ENCODE measurements around the gene BORCS5. TPM values are rescaled to one million over a fixed set of nuclear protein-coding genes. Genes with fewer than 3 reads are reported as not detected.

BORCS5 gene
- total and polyA plus RNA-seq, 2 of the 8 experiments (the other 6 are each of a cell fraction or from before 2014, with no cell fraction given) = 8.3 to 17.4 TPM

- TF ChIP-seq HDAC2 (IDR thresholded peaks at IDR 0.05; ENCODE audit: borderline replicate concordance in 1 of 2, low read depth in 2 of 2, low read length in 2 of 2) (peak in 1 of 2 experiments; percentile 86; a peak in 1 of 4 replicates), CREB1 (IDR thresholded peaks at IDR 0.05) (peak; percentile 2; the same call in 1 of the 2 replicates), CHD1 (IDR thresholded peaks at IDR 0.05; ENCODE audit: low read depth, low read length) (no peak), KDM5A (IDR thresholded peaks at IDR 0.05; ENCODE audit: low read length) (no peak), ZNF274 (IDR thresholded peaks at IDR 0.05; ENCODE audit: borderline replicate concordance, extremely low read depth, low read length) (no peak), KDM4A (IDR thresholded peaks at IDR 0.05; ENCODE audit: low read depth, low read length, severe bottlenecking) (peak; percentile 93), E2F6 (IDR thresholded peaks at IDR 0.05) (peak; percentile 8; the same call in 1 of the 2 replicates), CTBP2 (IDR thresholded peaks at IDR 0.05; ENCODE audit: borderline replicate concordance, insufficient read depth, insufficient read length, low read length) (no peak), SUZ12 (IDR thresholded peaks at IDR 0.05; ENCODE audit: low read length) (no peak), HDAC6 (IDR thresholded peaks at IDR 0.05; ENCODE audit: low read depth, low read length) (no peak), SAP30 (IDR thresholded peaks at IDR 0.05; ENCODE audit: insufficient read depth, insufficient replicate concordance, low read length) (no peak), POLR2A (IDR thresholded peaks at IDR 0.05; ENCODE audit: control extremely low read depth in 1 of 2, low read depth in 2 of 2, low read length in 2 of 2) (peak; percentile 89 to 97), CEBPB (IDR thresholded peaks at IDR 0.05; ENCODE audit: low read depth, low read length) (peak; percentile 45; the same call in 1 of the 2 replicates), BACH1 (IDR thresholded peaks at IDR 0.05; ENCODE audit: low read length) (no peak), SP1 (IDR thresholded peaks at IDR 0.05; ENCODE audit: low read depth, low read length) (peak; percentile 49; the same call in 1 of the 2 replicates), POLR2AphosphoS5 (IDR thresholded peaks at IDR 0.05; ENCODE audit: low read depth, low read length) (peak; percentile 94), TBP (IDR thresholded peaks at IDR 0.05; ENCODE audit: low read depth, low read length) (peak; percentile 90), GABPA (IDR thresholded peaks at IDR 0.05; ENCODE audit: borderline replicate concordance, insufficient read depth, low read length) (no peak), NRF1 (IDR thresholded peaks at IDR 0.05; ENCODE audit: low read depth, low read length) (no peak), EP300 (IDR thresholded peaks at IDR 0.05; ENCODE audit: borderline replicate concordance in 1 of 2, low read depth in 2 of 2, low read length in 2 of 2) (no peak; a peak in 1 of 3 replicates), FOSL1 (IDR thresholded peaks at IDR 0.05; ENCODE audit: insufficient read depth, low read depth, low read length) (no peak), NANOG (IDR thresholded peaks at IDR 0.05; ENCODE audit: insufficient read depth, low read depth, low read length, poor library complexity, severe bottlenecking) (peak; percentile 29)
- TF ChIP-seq, protein P1, sequence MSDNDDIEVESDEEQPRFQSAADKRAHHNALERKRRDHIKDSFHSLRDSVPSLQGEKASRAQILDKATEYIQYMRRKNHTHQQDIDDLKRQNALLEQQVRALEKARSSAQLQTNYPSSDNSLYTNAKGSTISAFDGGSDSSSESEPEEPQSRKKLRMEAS (IDR thresholded peaks at IDR 0.05) = peak; percentile 76
Observed at GRCh38 chr12:12356896-12357718, at the start of gene BORCS5 (continued).
